Activated naive CD8-positive, alpha-beta T cell treated with anti-CD3 and anti-CD28 coated beads, Interleukin-2, amount 50 U/mL, for 24 hours (primary cell): ENCODE data around the gene STRADB.
"Not testable (repeated sequence)": the region's sequence is repeated elsewhere in the genome, so short reads cannot be mapped to it uniquely, and the experiment has no call there.

ENCODE experiments used
- ATAC-seq: fragments of 150-1000 bp; cut with Tn5 transposase; one replicate; pipeline ENCODE4 v1.10.0; 2021
- DNase-seq: peaks from one replicate; pipeline ENCODE4 v3.0.0; 2021
- H3K27ac Mint-ChIP-seq: one replicate; pipeline ENCODE4 v1.8.0; 2021; ENCODE audit warnings: mild to moderate bottlenecking, mixed read lengths
- H3K27me3 Mint-ChIP-seq: one replicate; pipeline ENCODE4 v1.8.0; 2021; ENCODE audit warnings: mixed read lengths
- H3K36me3 Mint-ChIP-seq: one replicate; pipeline ENCODE4 v1.8.0; 2021; ENCODE audit warnings: low read depth, mixed read lengths
- H3K4me1 Mint-ChIP-seq: one replicate; pipeline ENCODE4 v1.8.0; 2021; ENCODE audit warnings: mixed read lengths
- H3K4me3 Mint-ChIP-seq: one replicate; pipeline ENCODE4 v1.8.0; 2021; ENCODE audit warnings: mild to moderate bottlenecking, moderate library complexity, mixed read lengths
- H3K9me3 Mint-ChIP-seq: one replicate; pipeline ENCODE4 v1.8.0; 2021; ENCODE audit warnings: mixed read lengths

Gene STRADB

DNA sequence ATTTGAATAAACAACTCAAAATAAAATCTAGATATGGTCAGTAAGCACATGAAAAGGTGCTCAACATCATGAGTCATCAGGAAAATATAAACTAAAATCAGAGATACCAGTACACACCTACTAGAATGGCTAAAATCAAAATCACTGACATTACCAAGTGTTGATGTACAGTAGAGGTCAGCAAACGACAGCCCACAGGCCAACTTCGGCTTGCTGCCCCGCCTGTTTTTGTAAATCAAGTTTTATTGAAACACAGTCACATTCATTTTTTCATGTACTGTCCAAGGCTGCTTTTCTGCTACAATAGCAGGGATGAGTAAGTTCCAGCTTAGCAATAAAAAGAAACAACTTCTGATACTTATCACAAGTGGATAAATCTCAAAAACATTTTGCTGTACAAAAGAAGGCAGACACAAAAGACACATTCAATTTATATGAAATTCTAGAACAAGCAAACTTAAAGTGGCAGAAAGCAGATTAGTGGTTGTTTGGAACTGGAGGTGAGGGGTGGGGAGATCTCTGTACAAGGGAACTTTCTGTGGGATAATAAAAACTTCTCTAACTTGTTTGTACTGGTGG, 32.4 kb upstream of the STRADB start:
- Mint-ChIP-seq H3K4me1 (peaks cover 52% of the 10 kb centered on the region), H3K9me3 (no peaks in the 10 kb centered on the region), H3K4me3 (no peak overlapping the region), H3K36me3 (peaks cover 6% of the 10 kb centered on the region), H3K27me3 (no peaks in the 10 kb centered on the region), H3K27ac (no peak overlapping the region)
- ATAC-seq, result no peak
- DNase-seq, result no peak

DNA sequence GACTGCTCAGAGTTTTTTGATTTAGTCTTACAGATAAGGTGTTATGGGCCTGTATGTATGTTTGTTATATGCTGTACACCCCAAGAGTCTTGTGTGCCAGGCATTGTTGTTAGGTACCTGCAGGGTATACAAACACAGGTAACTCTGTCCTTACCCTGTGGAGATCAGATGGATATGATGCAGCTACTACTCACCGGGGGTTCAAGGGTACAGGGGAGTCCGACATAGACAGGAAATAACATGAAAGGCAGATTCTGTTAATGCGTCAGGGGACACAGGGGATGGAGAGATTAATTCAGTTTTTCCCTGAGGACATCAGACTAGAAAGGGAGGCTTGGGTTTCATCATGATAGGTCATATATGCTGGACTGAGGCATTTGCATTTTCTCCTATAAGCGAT, 31.6 kb upstream of the STRADB start:
- Mint-ChIP-seq H3K27ac (no peak overlapping the region), H3K4me1 (peaks cover 52% of the 10 kb centered on the region), H3K27me3 (no peaks in the 10 kb centered on the region), H3K4me3 (no peak overlapping the region), H3K36me3 (peaks cover 6% of the 10 kb centered on the region), H3K9me3 (no peaks in the 10 kb centered on the region)
- DNase-seq, result no peak
- ATAC-seq, result peak; percentile 53

DNA sequence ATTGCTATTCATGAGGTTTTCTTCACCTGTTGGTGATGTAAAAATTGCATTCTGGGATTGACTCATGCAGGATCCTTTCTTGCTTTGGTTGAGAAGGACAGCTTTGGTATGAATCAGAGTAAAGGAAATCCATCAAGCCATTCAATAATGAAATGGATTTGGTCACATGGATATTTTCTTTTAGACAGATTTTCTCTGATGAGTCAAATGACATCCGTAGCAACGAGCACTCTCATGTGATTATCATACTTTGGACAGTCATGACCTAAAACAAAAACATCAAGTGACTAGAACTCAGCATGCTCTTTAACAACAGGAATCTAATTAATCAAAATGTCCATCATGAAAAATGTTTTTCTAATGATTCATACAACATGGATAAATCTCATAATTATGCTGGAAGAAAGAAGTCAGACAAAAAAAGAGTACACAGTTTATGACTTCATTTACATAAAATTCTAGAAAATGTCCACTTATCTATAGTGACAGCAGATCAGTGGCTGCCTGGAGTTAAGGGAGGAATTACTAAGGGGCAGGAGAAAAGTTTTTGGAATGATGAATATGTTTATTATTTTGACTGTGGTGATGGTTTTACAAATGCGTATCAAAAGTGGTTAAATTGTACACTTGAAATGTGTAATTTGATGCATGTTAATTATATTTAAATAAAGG, 31.0 kb upstream of the STRADB start:
- no peaks in the 10 kb centered on the region for H3K9me3 Mint-ChIP-seq
- DNase-seq, result no peak
- peaks cover 6% of the 10 kb centered on the region for H3K36me3 Mint-ChIP-seq
- peak overlapping the region; percentile 40 for H3K27ac Mint-ChIP-seq
- H3K27me3 Mint-ChIP-seq, result no peaks in the 10 kb centered on the region
- peaks cover 52% of the 10 kb centered on the region for H3K4me1 Mint-ChIP-seq
- no peak overlapping the region for H3K4me3 Mint-ChIP-seq
- ATAC-seq, result peak; percentile 42

DNA sequence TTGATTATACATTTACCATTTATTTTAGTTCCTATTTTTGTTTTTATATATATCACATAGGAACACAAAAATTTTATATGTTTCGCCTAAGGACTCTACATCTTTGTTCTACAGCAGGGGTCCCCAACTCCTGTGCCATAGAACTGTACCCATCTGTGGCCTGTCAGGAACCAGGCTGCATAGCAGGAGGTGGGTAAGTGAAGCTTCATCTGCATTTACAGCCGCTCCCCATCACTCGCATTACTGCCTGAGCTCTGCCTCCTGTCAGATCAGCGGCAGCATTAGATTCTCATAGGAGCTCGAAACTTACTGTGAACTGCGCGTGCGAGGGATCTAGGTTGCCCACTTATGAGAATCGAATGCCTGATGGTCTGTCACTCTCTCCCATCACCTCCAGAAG, 25.6 kb upstream of the STRADB start:
- Mint-ChIP-seq H3K27ac (no peak overlapping the region), H3K9me3 (no peaks in the 10 kb centered on the region), H3K36me3 (peaks cover 1% of the 10 kb centered on the region), H3K27me3 (no peaks in the 10 kb centered on the region), H3K4me1 (peaks cover 29% of the 10 kb centered on the region), H3K4me3 (no peak overlapping the region)
- ATAC-seq, result no peak
- no peak for DNase-seq

DNA sequence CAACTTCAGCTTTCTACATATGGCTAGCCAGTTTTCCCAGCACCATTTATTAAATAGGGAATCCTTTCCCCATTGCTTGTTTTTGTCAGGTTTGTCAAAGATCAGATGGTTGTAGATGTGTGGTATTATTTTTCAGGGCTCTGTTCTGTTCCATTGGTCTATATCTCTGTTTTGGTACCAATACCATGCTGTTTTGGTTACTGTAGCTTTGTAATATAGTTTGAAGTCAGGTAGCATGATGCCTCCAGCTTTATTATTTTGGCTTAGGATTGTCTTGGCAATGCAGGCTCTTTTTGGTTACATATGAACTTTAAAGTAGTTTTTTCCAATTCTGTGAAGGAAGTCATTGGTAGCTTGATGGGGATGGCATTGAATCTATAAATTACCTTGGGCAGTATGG, 23.2 kb upstream of the STRADB start:
- H3K9me3 Mint-ChIP-seq, H3K27me3 Mint-ChIP-seq, H3K27ac Mint-ChIP-seq, ATAC-seq, DNase-seq, H3K4me3 Mint-ChIP-seq, H3K36me3 Mint-ChIP-seq: not testable (repeated sequence)
- peaks cover 32% of the 10 kb centered on the region for H3K4me1 Mint-ChIP-seq

DNA sequence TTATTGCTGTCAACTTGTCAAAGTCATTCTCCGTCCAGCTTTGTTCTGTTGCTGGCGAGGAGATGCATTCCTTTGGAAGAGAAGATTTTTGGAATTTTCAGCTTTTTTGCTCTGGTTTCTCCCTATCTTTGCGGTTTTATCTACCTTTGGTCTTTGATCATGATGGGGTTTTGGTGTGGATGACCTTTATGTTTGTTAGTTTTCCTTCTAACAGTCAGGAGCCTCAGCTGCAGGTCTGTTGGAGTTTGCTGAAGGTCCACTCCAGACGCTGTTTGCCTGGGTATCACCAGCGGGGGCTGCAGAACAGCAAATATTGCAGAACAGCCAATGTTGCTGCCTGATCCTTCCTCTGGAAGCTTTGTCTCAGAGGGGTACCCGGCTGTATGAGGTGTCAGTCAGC, 21.7 kb upstream of the STRADB start:
- H3K9me3 Mint-ChIP-seq, ATAC-seq, DNase-seq, H3K27ac Mint-ChIP-seq, H3K4me3 Mint-ChIP-seq, H3K27me3 Mint-ChIP-seq, H3K36me3 Mint-ChIP-seq: not testable (repeated sequence)
- H3K4me1 Mint-ChIP-seq, result peaks cover 40% of the 10 kb centered on the region

DNA sequence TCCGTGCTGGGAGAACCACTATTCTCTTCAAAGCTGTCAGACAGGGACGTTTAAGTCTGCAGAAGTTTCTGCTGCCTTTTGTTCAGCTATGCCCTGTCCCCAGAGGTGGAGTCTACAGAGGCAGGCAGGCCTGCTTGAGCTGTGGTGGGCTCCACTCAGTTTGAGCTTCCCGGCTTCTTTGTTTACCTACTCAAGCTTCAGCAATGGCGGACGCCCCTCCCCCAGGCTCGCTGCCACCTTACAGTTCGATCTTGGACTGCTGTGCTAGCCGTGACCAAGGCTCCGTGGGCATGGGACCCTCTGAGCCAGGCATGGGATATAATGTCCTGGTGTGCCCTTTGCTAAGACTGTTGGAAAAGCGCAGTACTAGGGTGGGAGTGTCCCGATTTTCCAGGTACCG, 21.2 kb upstream of the STRADB start:
- H3K9me3 Mint-ChIP-seq, H3K4me3 Mint-ChIP-seq, ATAC-seq, DNase-seq, H3K27ac Mint-ChIP-seq, H3K27me3 Mint-ChIP-seq, H3K36me3 Mint-ChIP-seq: not testable (repeated sequence)
- peaks cover 44% of the 10 kb centered on the region for H3K4me1 Mint-ChIP-seq

DNA sequence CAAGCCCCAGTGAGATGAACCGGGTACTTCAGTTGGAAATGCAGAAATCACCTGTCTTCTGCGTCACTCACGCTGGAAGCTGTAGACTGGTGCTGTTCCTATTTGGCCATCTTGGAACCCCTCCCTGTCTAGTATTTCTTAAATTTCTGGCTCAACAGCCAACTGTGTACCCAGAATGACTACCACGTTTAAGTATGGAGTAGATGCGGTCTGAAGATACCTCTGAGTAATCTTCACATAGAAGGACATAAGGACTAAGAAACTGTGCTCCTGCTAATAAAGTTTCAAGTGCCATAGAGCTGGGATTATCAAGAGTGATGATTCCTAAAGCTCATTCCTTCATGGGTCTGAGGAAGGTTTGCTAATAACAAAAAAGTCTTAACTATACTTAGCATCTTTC, 20.7 kb upstream of the STRADB start:
- H3K27me3 Mint-ChIP-seq, result no peaks in the 10 kb centered on the region
- H3K9me3 Mint-ChIP-seq, result peaks cover 4% of the 10 kb centered on the region
- no peak for ATAC-seq
- peaks cover 7% of the 10 kb centered on the region for H3K36me3 Mint-ChIP-seq
- no peak overlapping the region for H3K4me3 Mint-ChIP-seq
- peaks cover 47% of the 10 kb centered on the region for H3K4me1 Mint-ChIP-seq
- H3K27ac Mint-ChIP-seq, result no peak overlapping the region
- no peak for DNase-seq

DNA sequence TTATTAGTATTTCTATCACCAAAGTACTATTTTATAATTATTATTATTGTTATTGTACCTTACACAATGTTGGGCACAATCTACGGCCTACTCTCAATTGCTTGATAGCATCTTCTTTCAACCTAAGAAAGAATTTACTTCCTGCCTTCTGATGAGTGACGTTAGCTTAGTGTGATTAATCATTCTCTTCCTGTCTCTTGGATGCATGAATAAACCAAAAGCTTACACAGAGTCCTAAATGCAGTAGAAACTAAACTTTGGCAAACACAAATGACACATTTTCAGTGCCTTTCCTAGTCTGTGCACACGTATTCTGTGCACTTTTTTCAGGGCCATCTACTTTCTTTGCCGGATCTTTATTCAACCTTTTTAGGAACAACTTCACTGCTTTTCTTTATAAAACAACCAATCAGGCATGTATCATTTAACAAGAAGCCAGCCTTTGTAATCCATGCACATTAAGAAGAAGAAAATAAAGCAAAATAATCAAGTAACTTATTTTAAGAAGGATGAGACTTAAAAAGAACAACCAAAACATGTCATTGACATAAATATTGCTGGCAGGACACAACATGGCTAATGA, 19.4 kb upstream of the STRADB start:
- no peaks in the 10 kb centered on the region for H3K27me3 Mint-ChIP-seq
- peak overlapping the region; percentile 82 for H3K27ac Mint-ChIP-seq
- peak overlapping the region; percentile 25 for H3K4me3 Mint-ChIP-seq
- no peak for DNase-seq
- peaks cover 47% of the 10 kb centered on the region for H3K4me1 Mint-ChIP-seq
- peak; percentile 98 for ATAC-seq
- peaks cover 4% of the 10 kb centered on the region for H3K9me3 Mint-ChIP-seq
- peaks cover 7% of the 10 kb centered on the region for H3K36me3 Mint-ChIP-seq

DNA sequence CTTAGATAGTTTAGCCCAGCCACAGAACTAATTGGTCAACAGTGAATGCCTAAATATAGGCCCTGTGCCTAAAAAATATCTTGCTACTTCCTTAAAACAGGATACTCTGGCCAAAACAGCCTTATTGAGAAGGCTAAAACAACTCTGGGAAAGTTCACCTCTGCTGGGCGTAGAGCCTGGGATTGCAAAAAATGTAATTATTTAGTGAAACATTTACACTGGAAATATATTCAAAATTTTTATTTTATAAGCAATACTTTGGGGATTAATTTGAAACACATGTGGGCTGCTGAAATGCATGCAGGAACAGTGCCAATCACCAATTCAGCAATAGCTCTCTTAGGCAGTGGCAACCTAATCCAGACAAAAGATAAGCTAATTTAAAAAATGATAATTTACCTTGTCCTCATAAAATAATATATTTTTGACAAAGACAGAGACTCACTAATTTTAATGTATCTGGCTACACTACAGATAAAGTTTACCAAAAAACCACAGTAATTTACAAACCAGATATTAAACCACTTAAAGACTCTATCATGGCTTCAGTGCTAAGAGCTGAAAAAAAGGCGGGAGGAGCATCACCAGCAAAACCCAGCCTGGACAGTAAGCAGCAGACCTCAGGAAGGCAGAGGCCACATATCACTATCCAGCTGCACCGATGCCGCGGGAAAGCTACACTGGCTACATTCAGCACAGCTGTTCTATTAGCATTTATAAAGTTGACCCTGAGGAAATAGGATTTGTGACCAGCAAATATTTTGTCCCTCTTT, 18.7 kb upstream of the STRADB start:
- DNase-seq, result no peak
- Mint-ChIP-seq H3K36me3 (peaks cover 7% of the 10 kb centered on the region), H3K4me3 (no peak overlapping the region), H3K27me3 (no peaks in the 10 kb centered on the region), H3K4me1 (peaks cover 47% of the 10 kb centered on the region), H3K9me3 (peaks cover 4% of the 10 kb centered on the region), H3K27ac (peak overlapping the region; percentile 82)
- no peak for ATAC-seq

DNA sequence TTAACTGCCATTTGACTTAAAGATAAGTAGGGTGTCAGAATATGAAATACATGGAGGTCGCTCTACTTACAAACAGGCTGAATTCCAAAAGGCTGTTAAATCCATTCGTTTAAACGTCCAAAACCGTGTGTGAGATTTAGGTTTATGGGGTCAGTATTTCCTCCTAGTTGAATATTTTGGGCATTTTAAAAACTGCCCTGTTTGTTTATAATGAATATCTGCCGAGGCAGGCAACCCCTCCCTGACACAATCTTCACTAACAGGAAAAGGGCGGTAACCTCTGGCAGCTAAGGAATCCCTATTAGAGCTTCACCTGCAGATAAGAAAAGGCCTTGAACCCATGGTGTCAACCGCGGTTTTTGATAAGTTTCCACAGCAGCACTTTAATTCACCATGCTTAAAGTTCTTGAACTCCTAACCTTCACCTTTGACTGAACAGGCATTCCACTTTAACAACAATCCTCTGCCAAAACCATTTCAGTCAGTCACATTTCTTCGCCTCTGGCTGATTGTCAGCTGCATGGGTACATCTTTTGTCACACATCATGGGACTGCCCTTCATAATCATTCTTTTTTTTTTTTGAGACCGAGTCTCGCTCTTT, 18.0 kb upstream of the STRADB start:
- DNase-seq (no peak), ATAC-seq (no peak)
- Mint-ChIP-seq H3K9me3 (peaks cover 4% of the 10 kb centered on the region), H3K36me3 (peaks cover 7% of the 10 kb centered on the region), H3K27ac (peak overlapping the region; percentile 82), H3K4me1 (peaks cover 47% of the 10 kb centered on the region), H3K27me3 (no peaks in the 10 kb centered on the region), H3K4me3 (no peak overlapping the region)

DNA sequence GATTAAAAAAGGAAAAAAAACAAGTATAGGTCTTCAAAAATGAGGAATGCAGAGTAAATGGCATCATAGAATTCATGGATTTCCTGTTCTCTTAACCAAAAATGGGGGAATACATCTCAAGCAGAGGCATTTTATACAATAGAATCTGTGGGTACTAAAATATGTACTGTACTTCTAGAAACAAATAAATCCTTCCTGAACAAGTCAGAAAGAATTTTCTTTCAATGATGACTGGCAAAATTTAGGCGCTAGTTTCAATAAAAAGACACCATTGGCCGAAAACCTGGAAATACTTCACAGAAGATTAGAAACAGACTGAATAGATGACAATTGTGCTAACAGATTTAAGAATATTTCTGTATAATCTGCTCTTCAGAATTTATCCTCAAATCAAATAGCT, 15.4 kb upstream of the STRADB start:
- Mint-ChIP-seq H3K4me1 (peaks cover 48% of the 10 kb centered on the region), H3K27ac (no peak overlapping the region), H3K27me3 (no peaks in the 10 kb centered on the region), H3K36me3 (peaks cover 13% of the 10 kb centered on the region), H3K9me3 (peaks cover 4% of the 10 kb centered on the region), H3K4me3 (no peak overlapping the region)
- DNase-seq, result no peak
- no peak for ATAC-seq

DNA sequence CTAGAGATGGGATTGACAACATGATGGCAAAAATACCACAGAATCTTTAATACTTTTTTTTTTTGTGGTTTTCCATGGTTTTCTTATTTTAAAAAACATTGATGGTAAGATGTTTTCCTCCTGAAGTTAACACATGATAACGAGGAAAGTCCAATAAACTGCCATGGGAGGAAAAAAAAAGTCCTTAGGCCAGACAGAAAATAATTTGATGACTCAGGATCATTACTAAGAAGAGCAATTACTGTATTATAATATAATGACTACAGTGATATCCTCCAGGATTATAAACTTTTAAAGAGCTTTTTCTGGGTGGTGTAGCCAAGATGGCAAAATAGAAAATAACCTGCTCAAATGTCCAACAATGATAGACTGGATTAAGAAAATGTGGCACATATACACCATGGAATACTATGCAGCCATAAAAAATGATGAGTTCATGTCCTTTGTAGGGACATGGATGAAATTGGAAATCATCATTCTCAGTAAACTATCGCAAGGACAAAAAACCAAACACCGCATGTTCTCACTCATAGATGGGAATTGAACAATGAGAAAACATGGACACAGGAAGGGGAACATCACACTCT, 12.1 kb upstream of the STRADB start:
- not testable (repeated sequence) for H3K27me3 Mint-ChIP-seq, H3K27ac Mint-ChIP-seq, DNase-seq, H3K4me3 Mint-ChIP-seq, H3K36me3 Mint-ChIP-seq, H3K9me3 Mint-ChIP-seq, ATAC-seq
- peaks cover 23% of the 10 kb centered on the region for H3K4me1 Mint-ChIP-seq

DNA sequence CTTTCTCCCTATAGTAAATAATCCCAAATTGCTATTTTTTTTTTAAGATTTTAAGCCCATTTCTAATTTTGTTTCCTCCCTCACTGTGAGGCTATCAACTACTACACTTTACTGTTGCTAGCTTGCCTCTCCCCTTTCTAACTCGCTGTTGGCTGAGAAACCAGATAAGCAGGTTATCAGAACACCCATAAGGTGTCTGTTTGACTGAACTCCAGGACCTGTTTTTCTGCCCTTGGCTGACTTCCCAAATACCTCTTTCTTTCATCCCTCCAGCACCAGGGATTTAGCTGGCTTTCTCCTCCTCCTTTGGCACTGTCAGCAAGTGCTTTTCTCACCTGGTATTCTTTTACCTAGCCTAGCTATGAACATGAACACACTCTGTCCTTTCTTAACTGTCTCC, 11.4 kb upstream of the STRADB start:
- Mint-ChIP-seq H3K4me3 (no peak overlapping the region), H3K27me3 (no peaks in the 10 kb centered on the region), H3K27ac (no peak overlapping the region), H3K9me3 (no peaks in the 10 kb centered on the region), H3K4me1 (peaks cover 21% of the 10 kb centered on the region), H3K36me3 (peaks cover 9% of the 10 kb centered on the region)
- no peak for ATAC-seq
- no peak for DNase-seq
